Activated naive CD4-positive, alpha-beta T cell treated with anti-CD3 and anti-CD28 coated beads, Interleukin-2, amount 50 U/mL, for 72 hours (primary cell): ENCODE measurements around the gene ATP8A1. TPM values are rescaled to one million over a fixed set of nuclear protein-coding genes. Genes with fewer than 3 reads are reported as not detected.

Experiments
- ATAC-seq, 2 donors: fragments of 150-1000 bp; cut with Tn5 transposase; 2 replicates each; pipeline ENCODE4 v1.10.0; 2021; ENCODE audit warnings: mild to moderate bottlenecking in 2 of 2, moderate library complexity in 2 of 2
- DNase-seq, 2 donors: peaks; one replicate each; pipeline ENCODE4 v3.0.0; 2021 to 2022; ENCODE audit warnings: low spot score in 2 of 2
- H3K27ac Mint-ChIP-seq, 2 donors: one replicate each; pipeline ENCODE4 v1.8.0; 2022; ENCODE audit warnings: mild to moderate bottlenecking in 2 of 2, mixed read lengths in 2 of 2
- H3K36me3 Mint-ChIP-seq, 2 donors: one replicate each; pipeline ENCODE4 v1.8.0; 2022; ENCODE audit warnings: mixed read lengths in 2 of 2
- H3K9me3 Mint-ChIP-seq, 2 donors: one replicate each; pipeline ENCODE4 v1.8.0; 2022; ENCODE audit warnings: mixed read lengths in 2 of 2
- total RNA-seq, 2 donors: library from RNA; stranded (reverse); gene quantifications; one replicate each; pipeline ENCODE4 v1.2.3, GENCODE V29; 2022

The ATP8A1 gene
- total RNA-seq, 2 donors from 2014 or later = 36.6 to 45.7 TPM

- DNase-seq (no peak), ATAC-seq (no peak)
- Mint-ChIP-seq H3K9me3 (no peaks in the 10 kb centered on the region), H3K36me3 (no peaks in the 10 kb centered on the region), H3K27ac (no peak overlapping the region)
These were observed 285.3 kb downstream of the ATP8A1 start for GRCh38 chr4:42371305-42372252.

- Mint-ChIP-seq H3K9me3 (no peaks in the 10 kb centered on the region), H3K36me3 (no peaks in the 10 kb centered on the region), H3K27ac (no peak overlapping the region)
- ATAC-seq (no peak), DNase-seq (no peak)
These were observed 287.4 kb downstream of the ATP8A1 start for GRCh38 chr4:42369489-42369888.

GRCh38 chr4:42366959-42367358 lies 289.9 kb downstream of the ATP8A1 start:
- H3K36me3 Mint-ChIP-seq = no peaks in the 10 kb centered on the region
- no peaks in the 10 kb centered on the region for H3K9me3 Mint-ChIP-seq
- DNase-seq (no peak), ATAC-seq (no peak)
- no peak overlapping the region for H3K27ac Mint-ChIP-seq

- no peaks in the 10 kb centered on the region for H3K36me3 Mint-ChIP-seq
- no peak overlapping the region for H3K27ac Mint-ChIP-seq
- DNase-seq (no peak), ATAC-seq (no peak)
- no peaks in the 10 kb centered on the region for H3K9me3 Mint-ChIP-seq
These were observed 292.4 kb downstream of the ATP8A1 start for GRCh38 chr4:42364266-42365053.

GRCh38 chr4:42363614-42364013 lies 293.3 kb downstream of the ATP8A1 start:
- Mint-ChIP-seq H3K36me3 (no peaks in the 10 kb centered on the region), H3K27ac (no peak overlapping the region), H3K9me3 (no peaks in the 10 kb centered on the region)
- DNase-seq (no peak), ATAC-seq (no peak)

- Mint-ChIP-seq H3K9me3 (no peaks in the 10 kb centered on the region), H3K27ac (no peak overlapping the region), H3K36me3 (no peaks in the 10 kb centered on the region)
- ATAC-seq = no peak
- no peak for DNase-seq
These were observed 294.3 kb downstream of the ATP8A1 start for GRCh38 chr4:42362591-42362990.

GRCh38 chr4:42361456-42361855 lies 295.4 kb downstream of the ATP8A1 start:
- Mint-ChIP-seq H3K36me3 (no peaks in the 10 kb centered on the region), H3K27ac (no peak overlapping the region), H3K9me3 (no peaks in the 10 kb centered on the region)
- DNase-seq (no peak), ATAC-seq (no peak)

- Mint-ChIP-seq H3K9me3 (no peaks in the 10 kb centered on the region), H3K27ac (no peak overlapping the region), H3K36me3 (no peaks in the 10 kb centered on the region)
- ATAC-seq (no peak), DNase-seq (no peak)
These were observed 296.6 kb downstream of the ATP8A1 start for GRCh38 chr4:42360256-42360669.

GRCh38 chr4:42359711-42360110 lies 297.2 kb downstream of the ATP8A1 start:
- no peaks in the 10 kb centered on the region for H3K36me3 Mint-ChIP-seq
- H3K27ac Mint-ChIP-seq = no peak overlapping the region
- ATAC-seq = no peak
- no peak for DNase-seq
- no peaks in the 10 kb centered on the region for H3K9me3 Mint-ChIP-seq

Other genes starting within 250 kb of the ATP8A1 start
- not detected for gene GRXCR1, start 235.6 kb upstream of the ATP8A1 start, total RNA-seq